Measurements from ENCODE around the gene RTN4R.

Gene RTN4R

GRCh38 chr22:20235389-20235991, 32.6 kb downstream of the RTN4R start:
- peaks cover 4% of the 10 kb centered on the region for H3K27me3 Mint-ChIP-seq
- no peak overlapping the region for H3K27ac Mint-ChIP-seq

DNA sequence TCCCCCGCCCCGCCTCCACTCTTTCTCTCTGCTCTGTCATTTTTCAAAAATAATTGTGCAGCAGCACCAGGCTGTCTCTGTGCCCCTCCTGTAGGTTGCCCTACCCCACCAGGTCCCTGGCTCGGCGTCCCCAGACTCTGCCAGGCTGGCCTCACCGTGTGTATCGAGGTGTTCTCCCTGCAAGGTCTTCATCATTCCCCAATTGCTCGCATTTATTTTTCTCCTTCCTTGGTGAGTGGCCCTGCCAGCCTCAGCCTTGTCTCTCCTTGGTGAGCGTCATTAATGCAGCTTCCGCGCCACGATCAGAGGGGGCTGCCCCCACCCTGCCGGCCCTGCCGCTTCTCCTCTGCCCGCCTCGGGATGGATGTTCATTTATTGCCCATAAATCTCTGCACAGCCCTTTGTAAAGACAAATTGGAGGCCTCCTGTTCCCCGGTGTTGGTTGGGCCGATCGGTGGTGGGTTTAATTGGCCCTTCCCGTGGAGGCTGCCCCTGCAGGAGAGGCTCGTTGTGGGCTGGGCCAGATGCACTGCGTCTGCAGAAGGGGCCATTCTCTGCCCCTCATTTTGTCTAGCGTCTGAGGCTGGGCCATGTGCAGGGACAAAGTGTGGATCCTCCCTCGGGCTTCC, 33.2 kb downstream of the RTN4R start:
- peak overlapping the region; percentile 11 for H3K27ac Mint-ChIP-seq

More at GRCh38 chr22:20235389-20235991, 32.6 kb downstream of the RTN4R start:
- DNase-seq, result no peak
- CTCF ChIA-PET, result no interaction called here
- Mint-ChIP-seq H3K9me3 (no peaks in the 10 kb centered on the region), H3K4me1 (peaks cover 15% of the 10 kb centered on the region), H3K4me3 (no peak overlapping the region), H3K36me3 (no peaks in the 10 kb centered on the region)

DNA sequence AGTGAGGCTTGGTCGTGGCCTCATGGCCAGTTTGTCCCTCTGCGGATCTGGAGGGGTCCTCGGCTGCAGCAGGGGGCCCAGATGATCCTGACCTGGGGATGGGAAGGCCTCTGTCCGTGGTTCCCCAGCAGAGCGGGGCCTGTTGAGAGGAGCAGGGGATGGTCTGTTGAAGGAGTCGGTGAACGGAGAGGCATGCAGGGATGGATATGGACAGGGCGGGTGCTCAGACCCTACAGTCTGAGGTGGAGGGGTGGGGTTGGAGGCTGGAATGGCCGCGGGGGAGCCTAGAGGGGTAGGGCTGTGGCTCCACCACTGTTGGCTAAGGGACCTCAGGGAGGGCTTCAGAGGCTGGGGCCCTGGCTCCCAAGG, 33.8 kb downstream of the RTN4R start:
- Mint-ChIP-seq H3K27ac (no peak overlapping the region), H3K27me3 (peaks cover 4% of the 10 kb centered on the region)

More for the DNA sequence above, 33.2 kb downstream of the RTN4R start:
- Mint-ChIP-seq H3K36me3 (no peaks in the 10 kb centered on the region), H3K4me1 (peaks cover 15% of the 10 kb centered on the region), H3K27me3 (peaks cover 4% of the 10 kb centered on the region), H3K9me3 (no peaks in the 10 kb centered on the region), H3K4me3 (no peak overlapping the region)
- no peak for DNase-seq
- CTCF ChIA-PET, result no interaction called here

GRCh38 chr22:20233351-20234313, 34.5 kb downstream of the RTN4R start:
- no peaks in the 10 kb centered on the region for H3K9me3 Mint-ChIP-seq
- CTCF ChIA-PET, result no interaction called here
- H3K27me3 Mint-ChIP-seq, result peaks cover 4% of the 10 kb centered on the region
- H3K27ac Mint-ChIP-seq, result no peak overlapping the region
- no peak for DNase-seq
- H3K36me3 Mint-ChIP-seq, result no peaks in the 10 kb centered on the region
- peaks cover 8% of the 10 kb centered on the region for H3K4me1 Mint-ChIP-seq
- H3K4me3 Mint-ChIP-seq, result no peak overlapping the region

More for the DNA sequence above, 33.8 kb downstream of the RTN4R start:
- Mint-ChIP-seq H3K36me3 (no peaks in the 10 kb centered on the region), H3K9me3 (no peaks in the 10 kb centered on the region), H3K4me1 (peaks cover 10% of the 10 kb centered on the region), H3K4me3 (no peak overlapping the region)
- CTCF ChIA-PET, result no interaction called here
- no peak for DNase-seq

DNA sequence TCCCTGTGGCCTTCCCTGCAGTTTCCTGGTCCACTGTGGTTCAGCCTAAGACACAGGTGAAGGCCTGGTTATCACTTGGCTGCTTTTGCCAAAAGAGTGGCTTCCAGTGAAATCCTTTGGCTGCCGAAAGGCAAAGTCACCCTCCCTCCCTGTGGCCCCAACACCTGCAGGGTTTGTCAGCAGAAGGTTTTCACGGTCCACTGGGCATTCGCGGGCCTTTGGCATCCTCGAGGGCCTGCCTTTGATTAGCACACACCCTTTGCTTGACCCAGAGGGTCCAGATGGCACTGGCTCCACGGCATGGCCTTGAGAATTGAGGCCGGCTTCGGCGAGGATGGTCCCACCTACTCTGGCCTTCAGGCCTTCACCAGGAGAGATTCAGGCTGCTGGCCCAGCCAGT, 35.3 kb downstream of the RTN4R start:
- Mint-ChIP-seq H3K27me3 (peaks cover 4% of the 10 kb centered on the region), H3K36me3 (no peaks in the 10 kb centered on the region), H3K4me1 (peaks cover 6% of the 10 kb centered on the region), H3K4me3 (no peak overlapping the region), H3K27ac (no peak overlapping the region), H3K9me3 (no peaks in the 10 kb centered on the region)
- CTCF ChIA-PET, result no interaction called here
- DNase-seq, result no peak

DNA sequence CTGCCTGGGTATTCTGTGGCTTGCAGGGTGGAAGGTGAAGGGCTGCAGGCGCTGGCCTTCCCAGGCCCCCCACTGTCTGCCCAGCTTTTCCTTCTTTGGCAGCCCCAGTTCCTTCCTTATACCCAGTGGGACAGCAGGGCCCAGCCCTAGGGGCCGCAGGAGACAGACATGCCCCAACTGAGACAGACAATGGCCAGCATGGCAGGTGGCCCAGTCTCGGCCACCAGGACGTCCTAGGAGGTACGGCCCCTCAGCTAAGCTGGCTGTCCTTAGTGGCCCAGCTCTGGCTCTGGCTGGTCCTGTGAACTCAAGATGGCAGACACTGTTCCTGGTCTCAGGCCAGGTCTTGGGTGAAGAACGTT, 35.9 kb downstream of the RTN4R start:
- Mint-ChIP-seq H3K4me1 (peaks cover 3% of the 10 kb centered on the region), H3K9me3 (no peaks in the 10 kb centered on the region), H3K4me3 (no peak overlapping the region), H3K27ac (no peak overlapping the region), H3K36me3 (no peaks in the 10 kb centered on the region), H3K27me3 (peaks cover 4% of the 10 kb centered on the region)
- no peak for DNase-seq
- CTCF ChIA-PET, result no interaction called here

- H3K9me3 Mint-ChIP-seq, result no peaks in the 10 kb centered on the region
- no peak for DNase-seq
- CTCF ChIA-PET, result no interaction called here
- no peak overlapping the region for H3K4me3 Mint-ChIP-seq
- H3K4me1 Mint-ChIP-seq, result peaks cover under 1% of the 10 kb centered on the region
- peaks cover 4% of the 10 kb centered on the region for H3K27me3 Mint-ChIP-seq
- H3K36me3 Mint-ChIP-seq, result no peaks in the 10 kb centered on the region
- H3K27ac Mint-ChIP-seq, result no peak overlapping the region
Measured at GRCh38 chr22:20231514-20232236, 36.4 kb downstream of the RTN4R start.

GRCh38 chr22:20230777-20231420, 37.2 kb downstream of the RTN4R start:
- H3K4me1 Mint-ChIP-seq, result no peaks in the 10 kb centered on the region
- no peak overlapping the region for H3K27ac Mint-ChIP-seq
- H3K4me3 Mint-ChIP-seq, result no peak overlapping the region
- H3K36me3 Mint-ChIP-seq, result no peaks in the 10 kb centered on the region
- CTCF ChIA-PET, result no interaction called here
- H3K9me3 Mint-ChIP-seq, result no peaks in the 10 kb centered on the region
- DNase-seq, result no peak
- peaks cover 4% of the 10 kb centered on the region for H3K27me3 Mint-ChIP-seq

DNA sequence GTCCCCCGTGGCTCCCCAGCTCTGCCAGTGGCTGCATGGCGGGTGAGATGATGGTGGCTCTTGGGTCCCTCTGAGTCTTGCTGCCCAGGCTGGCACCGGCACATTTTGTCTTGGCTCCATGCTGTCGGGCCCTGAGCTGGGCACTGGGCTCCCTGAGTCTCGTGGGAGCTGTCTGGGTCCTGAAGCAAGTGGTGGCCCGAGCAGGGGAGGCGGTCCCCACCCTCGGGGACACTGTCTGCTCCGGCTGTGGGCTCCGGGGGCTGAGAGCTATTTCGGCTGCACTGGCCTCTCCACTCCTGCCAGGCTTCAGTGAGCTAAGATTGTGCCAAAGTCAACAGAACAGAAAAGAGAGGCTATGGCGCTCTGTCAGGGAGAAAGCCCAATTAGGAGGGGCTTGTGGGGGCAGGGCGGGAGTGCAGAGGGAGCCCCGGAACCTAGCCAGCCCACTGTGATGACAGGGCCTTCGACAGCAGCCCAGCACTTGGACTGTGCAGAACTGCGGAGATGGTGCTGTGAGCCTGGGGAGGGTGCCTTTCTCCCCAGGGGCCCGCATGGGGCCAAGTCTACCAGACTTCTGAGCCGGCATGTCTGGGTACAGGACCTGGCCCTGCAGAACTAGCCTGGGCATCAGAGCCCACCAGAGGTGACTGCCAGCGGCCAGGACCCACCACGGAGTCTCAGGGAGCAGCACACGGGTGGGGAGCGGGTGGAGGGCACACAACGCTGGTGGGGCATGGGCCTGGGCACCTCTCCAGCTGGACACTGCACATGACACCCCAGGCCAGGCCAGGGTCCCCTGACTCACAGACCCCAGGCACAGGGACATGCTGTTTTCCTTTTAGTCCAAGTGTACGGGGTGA, 38.0 kb downstream of the RTN4R start:
- no peaks in the 10 kb centered on the region for H3K4me1 Mint-ChIP-seq
- CTCF ChIA-PET, result no interaction called here
- peaks cover 5% of the 10 kb centered on the region for H3K9me3 Mint-ChIP-seq
- DNase-seq, result no peak
- peaks cover 4% of the 10 kb centered on the region for H3K27me3 Mint-ChIP-seq
- no peaks in the 10 kb centered on the region for H3K36me3 Mint-ChIP-seq
- no peak overlapping the region for H3K4me3 Mint-ChIP-seq
- H3K27ac Mint-ChIP-seq, result no peak overlapping the region

DNA sequence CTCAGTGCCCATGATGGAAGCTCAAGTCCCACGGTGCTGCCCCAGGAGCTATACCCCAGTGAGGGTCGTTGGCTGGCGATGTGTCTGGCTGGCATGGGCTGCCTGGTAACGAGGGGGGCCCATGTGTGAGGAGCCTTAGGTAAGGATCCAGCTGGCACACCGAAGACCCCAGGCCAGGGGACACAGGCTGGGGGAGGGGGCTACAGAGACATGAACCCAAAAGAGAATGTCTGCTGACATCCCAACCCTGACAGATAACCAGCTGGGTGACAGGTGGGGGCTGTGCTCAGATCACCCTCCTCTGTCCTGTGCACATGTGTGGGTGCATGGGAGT, 39.2 kb downstream of the RTN4R start:
- no peak overlapping the region for H3K27ac Mint-ChIP-seq
- DNase-seq, result no peak
- peaks cover 4% of the 10 kb centered on the region for H3K27me3 Mint-ChIP-seq
- H3K9me3 Mint-ChIP-seq, result peaks cover 13% of the 10 kb centered on the region
- H3K36me3 Mint-ChIP-seq, result no peaks in the 10 kb centered on the region
- H3K4me3 Mint-ChIP-seq, result no peak overlapping the region
- CTCF ChIA-PET, result no interaction called here
- H3K4me1 Mint-ChIP-seq, result no peaks in the 10 kb centered on the region

DNA sequence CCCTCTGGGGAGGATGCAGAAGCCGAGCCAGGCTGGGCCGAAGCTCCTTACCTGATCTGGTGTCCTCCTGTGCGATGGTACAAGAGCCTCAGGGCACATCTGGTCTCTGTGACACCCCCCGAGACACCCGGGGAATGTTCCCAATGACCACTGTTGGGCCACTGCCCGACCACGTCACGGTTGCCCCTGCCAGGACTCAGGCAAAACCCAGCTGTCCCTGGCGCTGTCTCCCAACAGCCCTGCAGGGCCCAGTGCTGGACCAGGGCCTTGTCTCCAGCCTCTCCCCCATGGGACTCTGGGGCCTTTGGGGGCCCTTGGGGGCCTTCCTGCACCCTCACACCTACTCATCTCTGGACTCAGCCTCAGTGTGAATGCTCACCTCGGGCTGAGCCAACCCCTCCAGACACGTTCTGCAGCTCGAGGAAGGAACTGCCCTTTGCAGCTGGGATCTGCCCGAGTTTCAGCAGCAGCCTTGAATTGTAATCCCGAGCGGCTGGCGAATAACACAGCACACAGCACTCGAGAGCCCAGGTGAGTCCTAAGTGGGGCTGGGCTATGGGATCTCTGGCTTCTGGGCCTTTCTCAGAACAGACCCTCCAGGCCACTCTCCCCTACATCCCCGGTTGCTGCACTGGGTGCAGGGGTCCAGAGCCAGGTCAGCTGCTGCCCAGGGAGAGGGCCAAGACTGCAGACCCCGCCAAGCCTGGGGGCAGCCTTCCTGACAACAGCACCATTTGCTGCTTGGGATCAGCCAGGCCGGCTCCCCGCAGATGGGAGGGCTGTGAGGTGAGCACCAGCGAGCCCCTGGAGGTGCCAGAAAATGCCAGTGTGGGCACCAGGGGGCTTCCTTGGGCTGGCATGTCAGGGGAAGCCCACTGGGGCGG, 39.8 kb downstream of the RTN4R start:
- DNase-seq, result no peak
- H3K9me3 Mint-ChIP-seq, result peaks cover 13% of the 10 kb centered on the region
- no peak overlapping the region for H3K4me3 Mint-ChIP-seq
- H3K27me3 Mint-ChIP-seq, result peaks cover 4% of the 10 kb centered on the region
- H3K36me3 Mint-ChIP-seq, result no peaks in the 10 kb centered on the region
- H3K4me1 Mint-ChIP-seq, result no peaks in the 10 kb centered on the region
- H3K27ac Mint-ChIP-seq, result no peak overlapping the region
- CTCF ChIA-PET, result no interaction called here

DNA sequence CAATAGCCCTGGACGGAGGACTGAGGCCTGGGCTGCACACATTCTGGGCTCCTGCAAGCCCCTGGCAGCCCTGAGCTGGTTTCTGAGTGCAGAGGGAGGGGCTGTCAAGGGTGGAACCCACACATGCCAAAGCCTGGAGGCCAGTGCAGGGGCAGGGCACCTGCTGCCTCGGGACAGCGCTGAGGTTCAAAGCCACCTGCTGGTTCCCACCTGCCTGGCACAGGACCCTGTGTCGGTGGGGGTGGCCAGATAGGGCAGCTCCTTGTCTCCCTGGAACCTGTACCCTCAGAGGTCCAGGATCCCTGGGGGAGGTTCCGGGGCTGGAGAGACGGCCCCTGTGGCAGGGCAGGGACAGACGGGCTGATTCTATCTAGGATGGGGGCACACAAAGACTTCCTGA, 40.8 kb downstream of the RTN4R start:
- Mint-ChIP-seq H3K27me3 (peaks cover 4% of the 10 kb centered on the region), H3K36me3 (no peaks in the 10 kb centered on the region), H3K4me1 (no peaks in the 10 kb centered on the region), H3K4me3 (no peak overlapping the region), H3K27ac (no peak overlapping the region), H3K9me3 (peaks cover 13% of the 10 kb centered on the region)
- CTCF ChIA-PET, result no interaction called here
- no peak for DNase-seq
